Measurements from ENCODE around the gene KCNG3.

KCNG3 gene, protein sequence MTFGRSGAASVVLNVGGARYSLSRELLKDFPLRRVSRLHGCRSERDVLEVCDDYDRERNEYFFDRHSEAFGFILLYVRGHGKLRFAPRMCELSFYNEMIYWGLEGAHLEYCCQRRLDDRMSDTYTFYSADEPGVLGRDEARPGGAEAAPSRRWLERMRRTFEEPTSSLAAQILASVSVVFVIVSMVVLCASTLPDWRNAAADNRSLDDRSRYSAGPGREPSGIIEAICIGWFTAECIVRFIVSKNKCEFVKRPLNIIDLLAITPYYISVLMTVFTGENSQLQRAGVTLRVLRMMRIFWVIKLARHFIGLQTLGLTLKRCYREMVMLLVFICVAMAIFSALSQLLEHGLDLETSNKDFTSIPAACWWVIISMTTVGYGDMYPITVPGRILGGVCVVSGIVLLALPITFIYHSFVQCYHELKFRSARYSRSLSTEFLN

DNA sequence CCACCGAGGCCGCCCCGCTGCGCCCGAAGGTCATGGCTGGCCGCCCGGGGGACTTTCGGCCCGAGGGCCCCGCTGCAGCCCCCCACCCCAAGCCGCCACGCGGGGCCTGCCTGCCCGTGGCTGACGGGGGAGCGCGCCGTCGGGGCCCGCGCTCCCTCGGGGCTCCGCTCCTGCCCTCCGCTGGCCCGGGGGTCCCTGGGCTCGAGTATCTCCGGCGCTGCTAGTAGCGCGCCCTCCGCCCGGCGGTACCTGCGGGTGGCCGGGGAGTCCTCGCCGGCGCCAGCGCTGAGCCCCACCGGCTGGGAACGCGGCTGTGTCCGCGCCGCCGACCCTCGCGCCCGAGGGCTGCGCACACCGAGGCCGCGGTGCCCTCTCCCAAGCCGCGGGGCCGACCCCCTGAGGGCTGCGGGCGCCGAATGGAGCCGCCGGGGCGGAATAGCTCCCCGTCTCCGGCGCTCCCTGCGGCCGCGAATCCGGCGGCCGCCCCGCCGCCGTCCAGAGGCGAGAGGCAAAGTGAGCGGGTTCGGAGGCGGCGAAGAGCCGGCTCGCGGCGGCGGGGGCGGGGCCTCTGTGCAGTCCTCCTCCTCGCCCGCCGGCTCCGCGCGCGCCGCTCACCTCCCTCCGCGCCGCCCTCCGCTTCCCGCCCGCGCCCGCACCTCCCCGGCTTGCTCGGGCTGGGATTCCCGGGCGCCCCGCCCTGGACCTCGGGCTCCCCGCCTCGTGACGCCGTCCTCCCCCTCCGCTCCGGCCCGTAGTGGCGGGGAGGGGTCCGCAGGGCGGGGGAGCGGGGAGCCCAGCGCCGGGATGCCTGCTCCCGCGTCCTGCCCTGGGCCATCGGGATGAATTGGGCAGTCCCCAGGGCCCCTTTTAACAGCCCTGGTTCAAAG lies at the start of gene KCNG3:
Gene KCNG3, minus strand, starts transcription at position 515 of the 887 bp plus-strand sequence. Its CDS starts 481 bp downstream, at position 34.
- DNase-seq (ENCODE audit: low read depth): peak; percentile 7
- TF ChIP-seq, protein P1, sequence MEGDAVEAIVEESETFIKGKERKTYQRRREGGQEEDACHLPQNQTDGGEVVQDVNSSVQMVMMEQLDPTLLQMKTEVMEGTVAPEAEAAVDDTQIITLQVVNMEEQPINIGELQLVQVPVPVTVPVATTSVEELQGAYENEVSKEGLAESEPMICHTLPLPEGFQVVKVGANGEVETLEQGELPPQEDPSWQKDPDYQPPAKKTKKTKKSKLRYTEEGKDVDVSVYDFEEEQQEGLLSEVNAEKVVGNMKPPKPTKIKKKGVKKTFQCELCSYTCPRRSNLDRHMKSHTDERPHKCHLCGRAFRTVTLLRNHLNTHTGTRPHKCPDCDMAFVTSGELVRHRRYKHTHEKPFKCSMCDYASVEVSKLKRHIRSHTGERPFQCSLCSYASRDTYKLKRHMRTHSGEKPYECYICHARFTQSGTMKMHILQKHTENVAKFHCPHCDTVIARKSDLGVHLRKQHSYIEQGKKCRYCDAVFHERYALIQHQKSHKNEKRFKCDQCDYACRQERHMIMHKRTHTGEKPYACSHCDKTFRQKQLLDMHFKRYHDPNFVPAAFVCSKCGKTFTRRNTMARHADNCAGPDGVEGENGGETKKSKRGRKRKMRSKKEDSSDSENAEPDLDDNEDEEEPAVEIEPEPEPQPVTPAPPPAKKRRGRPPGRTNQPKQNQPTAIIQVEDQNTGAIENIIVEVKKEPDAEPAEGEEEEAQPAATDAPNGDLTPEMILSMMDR (conservative IDR thresholded peaks at IDR 0.05; ENCODE audit: low read length): no peak
- peak within 1 kb of the TSS; percentile 49 for H3K4me3 ChIP-seq (ENCODE audit: low read length)

DNA sequence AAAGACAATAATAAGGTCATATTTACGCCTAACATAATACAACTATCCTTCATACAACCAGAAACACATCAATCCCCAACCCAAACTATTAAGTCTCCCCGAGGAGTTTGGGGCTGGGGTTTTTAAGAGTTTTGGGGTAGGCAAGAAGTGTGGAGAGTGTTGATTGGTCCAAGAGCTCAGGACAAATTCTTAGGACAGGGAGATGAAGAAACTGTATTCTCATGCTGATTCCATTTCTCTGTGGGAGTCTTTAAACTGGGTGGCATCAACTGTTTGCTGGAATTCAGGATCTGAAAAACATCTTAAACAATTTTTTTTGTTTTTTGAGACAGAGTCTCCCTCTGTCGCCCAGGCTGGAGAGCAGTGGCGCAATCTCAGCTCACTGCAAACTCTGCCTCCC lies 49.1 kb upstream of the KCNG3 start:
- no peak overlapping the region for H3K4me3 ChIP-seq (ENCODE audit: low read length)
- TF ChIP-seq, protein P1 (conservative IDR thresholded peaks at IDR 0.05; ENCODE audit: low read length): no peak
- DNase-seq (ENCODE audit: low read depth): no peak

DNA sequence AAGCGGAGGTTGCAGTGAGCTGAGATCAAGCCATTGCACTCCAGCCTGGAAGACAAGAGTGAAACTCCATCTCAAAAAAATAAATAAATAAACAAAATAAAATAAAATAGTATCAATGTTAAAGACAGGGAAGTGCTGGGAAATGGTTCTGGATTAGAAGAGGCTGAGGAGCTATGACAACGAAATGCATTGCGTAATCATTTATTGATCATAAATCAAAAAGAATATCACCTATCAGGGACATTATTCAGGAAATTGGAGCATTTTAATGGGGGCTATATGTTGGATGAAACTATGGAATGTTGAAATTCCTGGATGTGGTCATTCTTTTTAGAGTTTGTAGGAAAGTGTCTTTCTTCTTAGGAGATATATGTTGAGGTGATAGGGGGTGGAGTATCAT lies 43.7 kb upstream of the KCNG3 start:
- H3K4me3 ChIP-seq (ENCODE audit: low read length): no peak overlapping the region
- DNase-seq (ENCODE audit: low read depth): no peak
- TF ChIP-seq, protein P1 (conservative IDR thresholded peaks at IDR 0.05; ENCODE audit: low read length): no peak

DNA sequence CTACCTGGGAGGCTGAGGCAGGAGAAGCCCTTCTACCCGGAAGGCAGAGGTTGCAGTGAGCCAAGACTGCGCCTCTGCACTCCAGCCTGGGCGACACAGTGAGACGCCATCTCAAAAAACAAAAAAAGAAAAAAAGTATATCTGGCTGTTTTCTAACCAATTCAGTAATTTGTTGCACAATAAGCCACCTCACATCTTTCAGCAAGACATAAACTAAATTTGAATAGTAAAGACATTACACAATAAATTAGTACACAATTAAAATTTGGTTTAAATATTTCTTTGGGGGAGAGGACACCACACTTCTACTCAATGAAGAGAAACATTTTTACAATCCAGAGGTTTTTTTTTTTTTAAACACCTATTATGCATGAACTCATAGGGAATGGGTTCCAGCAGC lies 38.6 kb upstream of the KCNG3 start:
- TF ChIP-seq, protein P1 (conservative IDR thresholded peaks at IDR 0.05; ENCODE audit: low read length): no peak
- no peak for DNase-seq (ENCODE audit: low read depth)
- no peak overlapping the region for H3K4me3 ChIP-seq (ENCODE audit: low read length)

DNA sequence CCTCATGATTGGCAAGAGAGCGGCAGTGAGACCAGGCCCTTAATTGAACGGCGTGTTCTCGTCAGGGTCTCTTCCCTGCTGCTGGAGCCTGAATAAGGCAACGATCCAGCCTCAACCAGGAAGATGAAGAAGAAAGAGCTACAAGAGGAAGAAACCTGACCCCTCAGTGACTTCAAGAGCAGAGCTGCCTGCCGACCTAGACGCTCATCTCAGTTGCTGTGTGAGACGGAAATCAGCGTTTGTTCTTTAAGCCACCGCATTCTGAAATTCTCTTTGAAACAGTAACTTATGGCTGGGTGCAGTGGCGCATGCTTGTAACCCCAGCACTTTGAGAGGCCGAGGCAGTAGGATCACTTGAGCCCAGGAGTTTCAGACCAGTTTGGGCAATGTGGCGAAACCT lies 29.6 kb upstream of the KCNG3 start:
- DNase-seq (ENCODE audit: low read depth): no peak
- no peak overlapping the region for H3K4me3 ChIP-seq (ENCODE audit: low read length)
- TF ChIP-seq, protein P1 (conservative IDR thresholded peaks at IDR 0.05; ENCODE audit: low read length): no peak

DNA sequence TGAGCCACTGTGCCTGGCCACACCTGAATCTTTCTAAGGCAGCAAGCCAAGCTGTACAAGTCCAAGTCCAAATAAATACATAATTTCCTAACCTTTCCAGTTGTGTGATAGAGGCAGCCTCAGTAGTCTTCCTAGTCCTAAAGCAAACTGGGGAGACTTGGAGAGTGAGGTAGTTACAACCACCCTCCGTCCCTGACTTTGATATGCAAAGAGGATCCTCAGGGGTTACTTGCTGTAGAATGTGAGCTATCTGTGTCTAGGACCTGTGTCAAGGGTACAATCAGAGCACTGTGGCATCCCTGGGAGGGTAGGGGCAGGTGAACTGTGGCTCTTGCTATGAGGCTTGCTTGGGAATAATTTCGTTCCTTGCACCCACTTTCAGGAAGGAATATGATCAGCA lies 28.3 kb upstream of the KCNG3 start:
- TF ChIP-seq, protein P1 (conservative IDR thresholded peaks at IDR 0.05; ENCODE audit: low read length): no peak
- H3K4me3 ChIP-seq (ENCODE audit: low read length): no peak overlapping the region
- no peak for DNase-seq (ENCODE audit: low read depth)
